LNCaP clone FGC (cell line): ENCODE data around the gene KL.

ENCODE experiments used
- DNase-seq: peaks from one replicate; pipeline ENCODE4 v3.0.0-alpha.2; 2011; ENCODE audit warnings: low read depth
- H3K4me3 ChIP-seq: 2 replicates; pipeline ENCODE4 v1.5.1; 2011; ENCODE audit warnings: mild to moderate bottlenecking, low read depth, low read length, control low read depth
- CTCF ChIP-seq: IDR thresholded peaks from 2 replicates; pipeline ENCODE4 v1.5.1; 2012; ENCODE audit warnings: mild to moderate bottlenecking; ENCODE audit not compliant: control insufficient read depth, insufficient read depth; ENCODE audit errors: extremely low read depth

The KL gene

GRCh38 chr13:33018886-33019285 is 2.7 kb downstream of the KL start:
- no peak for DNase-seq
- TF ChIP-seq CTCF, result no peak

GRCh38 chr13:33022986-33023385 is 6.8 kb downstream of the KL start:
- no peak overlapping the region for H3K4me3 ChIP-seq

More at GRCh38 chr13:33018886-33019285, 2.7 kb downstream of the KL start:
- no peak overlapping the region for H3K4me3 ChIP-seq

GRCh38 chr13:33025220-33025744 is 9.1 kb downstream of the KL start:
- DNase-seq, result no peak
- TF ChIP-seq CTCF, result no peak
- H3K4me3 ChIP-seq, result no peak overlapping the region

More at GRCh38 chr13:33022986-33023385, 6.8 kb downstream of the KL start:
- DNase-seq, result no peak
- TF ChIP-seq CTCF, result no peak

- no peak for DNase-seq
- no peak for TF ChIP-seq CTCF
- H3K4me3 ChIP-seq, result no peak overlapping the region
These were observed 10.4 kb downstream of the KL start for GRCh38 chr13:33026489-33027152.

GRCh38 chr13:33028620-33029019 is 12.4 kb downstream of the KL start:
- DNase-seq, result no peak
- no peak for TF ChIP-seq CTCF
- H3K4me3 ChIP-seq, result no peak overlapping the region

GRCh38 chr13:33031277-33031676 is 15.1 kb downstream of the KL start:
- no peak overlapping the region for H3K4me3 ChIP-seq
- DNase-seq, result no peak
- no peak for TF ChIP-seq CTCF
